WERI-Rb-1 (cell line): ENCODE results near the gene ZMIZ2.
"Not testable (repeated sequence)": the region's sequence is repeated elsewhere in the genome, so short reads cannot be mapped to it uniquely, and the experiment has no call there.

Experiments
- DNase-seq: peaks from one replicate; pipeline ENCODE4 v3.0.0-alpha.2; 2020
- H3K27ac ChIP-seq: fragments of 250-450 bp; sonication (Bioruptor Pico); 2 replicates; pipeline ENCODE4 v1.5.1; 2020; ENCODE audit warnings: mild to moderate bottlenecking, moderate library complexity
- H3K27me3 ChIP-seq: fragments of 250-450 bp; sonication (Bioruptor Pico); 2 replicates; pipeline ENCODE4 v1.5.1; 2021; ENCODE audit warnings: mild to moderate bottlenecking, low read depth, moderate library complexity; ENCODE audit not compliant: insufficient read depth, severe bottlenecking
- H3K36me3 ChIP-seq: fragments of 250-450 bp; sonication (Bioruptor Pico); 2 replicates; pipeline ENCODE4 v1.5.1; 2020; ENCODE audit warnings: mild to moderate bottlenecking, moderate library complexity
- H3K4me3 ChIP-seq: 2 replicates; pipeline ENCODE4 v1.5.1; 2011; ENCODE audit warnings: low read depth, mild to moderate bottlenecking, control low read depth, low read length
- H3K9me3 ChIP-seq: fragments of 250-450 bp; sonication (Bioruptor Pico); 2 replicates; pipeline ENCODE4 v1.5.1; 2021; ENCODE audit warnings: mild to moderate bottlenecking, moderate library complexity; ENCODE audit not compliant: severe bottlenecking
- TF ChIP-seq, protein P1 (sequence below): IDR thresholded peaks from 2 replicates; pipeline ENCODE4 v1.5.1; 2011; ENCODE audit warnings: low read depth, mild to moderate bottlenecking, control low read depth, inconsistent platforms, low read length

The ZMIZ2 gene

GRCh38 chr7:44802418-44803025 is 53.9 kb downstream of the ZMIZ2 start:
- peaks cover 76% of the 10 kb centered on the region for H3K36me3 ChIP-seq
- no peak overlapping the region for H3K4me3 ChIP-seq
- H3K27me3 ChIP-seq, result no peaks in the 10 kb centered on the region
- DNase-seq, result no peak
- no peaks in the 10 kb centered on the region for H3K9me3 ChIP-seq
- TF ChIP-seq, protein P1, sequence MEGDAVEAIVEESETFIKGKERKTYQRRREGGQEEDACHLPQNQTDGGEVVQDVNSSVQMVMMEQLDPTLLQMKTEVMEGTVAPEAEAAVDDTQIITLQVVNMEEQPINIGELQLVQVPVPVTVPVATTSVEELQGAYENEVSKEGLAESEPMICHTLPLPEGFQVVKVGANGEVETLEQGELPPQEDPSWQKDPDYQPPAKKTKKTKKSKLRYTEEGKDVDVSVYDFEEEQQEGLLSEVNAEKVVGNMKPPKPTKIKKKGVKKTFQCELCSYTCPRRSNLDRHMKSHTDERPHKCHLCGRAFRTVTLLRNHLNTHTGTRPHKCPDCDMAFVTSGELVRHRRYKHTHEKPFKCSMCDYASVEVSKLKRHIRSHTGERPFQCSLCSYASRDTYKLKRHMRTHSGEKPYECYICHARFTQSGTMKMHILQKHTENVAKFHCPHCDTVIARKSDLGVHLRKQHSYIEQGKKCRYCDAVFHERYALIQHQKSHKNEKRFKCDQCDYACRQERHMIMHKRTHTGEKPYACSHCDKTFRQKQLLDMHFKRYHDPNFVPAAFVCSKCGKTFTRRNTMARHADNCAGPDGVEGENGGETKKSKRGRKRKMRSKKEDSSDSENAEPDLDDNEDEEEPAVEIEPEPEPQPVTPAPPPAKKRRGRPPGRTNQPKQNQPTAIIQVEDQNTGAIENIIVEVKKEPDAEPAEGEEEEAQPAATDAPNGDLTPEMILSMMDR, result no peak
- H3K27ac ChIP-seq, result no peak overlapping the region

DNA sequence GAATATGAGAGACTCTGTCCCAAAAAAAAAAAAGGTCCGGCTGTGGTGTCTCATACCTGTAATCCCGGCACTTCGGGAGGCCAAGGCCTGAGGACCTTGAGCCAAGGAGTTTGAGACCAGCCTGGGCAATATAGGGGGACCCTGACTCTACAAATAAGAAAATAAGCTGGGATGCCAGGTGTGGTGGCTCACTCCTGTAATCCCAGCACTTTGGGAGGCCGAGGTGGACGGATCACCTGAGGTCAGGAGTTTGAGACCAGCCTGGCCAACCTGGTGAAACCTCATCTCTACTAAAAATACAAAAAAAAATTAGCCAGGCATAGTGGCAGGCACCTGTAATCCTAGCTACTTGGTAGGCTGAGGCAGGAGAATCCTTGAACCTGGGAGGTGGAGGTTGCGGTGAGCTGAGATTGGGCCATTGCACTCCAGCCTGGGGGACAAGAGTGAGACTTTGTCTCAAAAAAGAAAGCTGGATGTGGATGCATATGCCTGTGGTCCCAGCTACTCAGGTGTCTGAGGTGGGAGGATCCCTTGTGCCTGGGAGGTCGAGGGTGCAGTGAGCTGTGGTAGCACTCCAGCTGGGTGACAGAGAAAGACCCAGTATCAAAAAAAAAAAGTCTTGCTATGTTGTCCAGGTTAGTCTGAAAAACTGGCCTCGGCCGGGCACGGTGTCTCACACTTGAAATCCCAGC is 55.3 kb downstream of the ZMIZ2 start:
- H3K9me3 ChIP-seq, H3K27ac ChIP-seq, DNase-seq, H3K27me3 ChIP-seq, H3K4me3 ChIP-seq: not testable (repeated sequence)
- H3K36me3 ChIP-seq, result peaks cover 61% of the 10 kb centered on the region

GRCh38 chr7:44805950-44806349 is 57.3 kb downstream of the ZMIZ2 start:
- TF ChIP-seq, protein P1, result no peak
- Histone ChIP-seq H3K27me3 (no peaks in the 10 kb centered on the region), H3K9me3 (no peaks in the 10 kb centered on the region), H3K27ac (no peak overlapping the region), H3K36me3 (peaks cover 42% of the 10 kb centered on the region), H3K4me3 (no peak overlapping the region)
- no peak for DNase-seq

- H3K27ac ChIP-seq, result no peak overlapping the region
These were observed 60.3 kb downstream of the ZMIZ2 start for GRCh38 chr7:44808914-44809393.

GRCh38 chr7:44811093-44811492 is 62.4 kb downstream of the ZMIZ2 start:
- Histone ChIP-seq H3K27ac (no peak overlapping the region), H3K36me3 (peaks cover 3% of the 10 kb centered on the region; the same call in 1 of the 2 replicates), H3K27me3 (no peaks in the 10 kb centered on the region), H3K9me3 (no peaks in the 10 kb centered on the region), H3K4me3 (no peak overlapping the region)
- no peak for DNase-seq
- TF ChIP-seq, protein P1, result no peak

More at GRCh38 chr7:44808914-44809393, 60.3 kb downstream of the ZMIZ2 start:
- DNase-seq, result no peak
- H3K4me3 ChIP-seq, result no peak overlapping the region
- no peaks in the 10 kb centered on the region for H3K27me3 ChIP-seq
- TF ChIP-seq, protein P1, result no peak
- H3K36me3 ChIP-seq, result peaks cover 12% of the 10 kb centered on the region
- H3K9me3 ChIP-seq, result no peaks in the 10 kb centered on the region

DNA sequence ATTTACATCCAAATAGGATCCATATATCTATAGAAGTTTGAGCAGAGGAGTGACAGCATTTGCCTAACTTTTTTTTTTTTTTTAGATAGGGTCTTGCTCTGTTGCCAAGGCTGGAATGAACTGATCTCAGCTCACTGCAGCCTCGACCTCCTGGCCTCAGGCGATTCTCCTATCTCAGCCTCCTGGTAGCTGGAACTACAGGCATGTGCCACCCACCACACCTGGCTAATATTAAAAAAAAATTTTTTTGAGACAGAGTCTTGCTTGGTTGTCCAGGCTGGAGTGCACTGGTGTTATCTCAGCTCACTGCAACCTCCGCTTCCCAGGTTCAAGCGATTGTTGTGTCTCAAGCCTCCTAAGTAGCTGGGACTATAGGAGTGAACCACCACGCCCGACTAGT is 62.9 kb downstream of the ZMIZ2 start:
- Histone ChIP-seq H3K27ac (no peak overlapping the region), H3K4me3 (no peak overlapping the region), H3K36me3 (no peaks in the 10 kb centered on the region; the same call in 1 of the 2 replicates), H3K9me3 (no peaks in the 10 kb centered on the region), H3K27me3 (no peaks in the 10 kb centered on the region)
- no peak for DNase-seq
- TF ChIP-seq, protein P1, result no peak
